ENCODE data around the gene ZNF141.

ZNF141 gene

DNA sequence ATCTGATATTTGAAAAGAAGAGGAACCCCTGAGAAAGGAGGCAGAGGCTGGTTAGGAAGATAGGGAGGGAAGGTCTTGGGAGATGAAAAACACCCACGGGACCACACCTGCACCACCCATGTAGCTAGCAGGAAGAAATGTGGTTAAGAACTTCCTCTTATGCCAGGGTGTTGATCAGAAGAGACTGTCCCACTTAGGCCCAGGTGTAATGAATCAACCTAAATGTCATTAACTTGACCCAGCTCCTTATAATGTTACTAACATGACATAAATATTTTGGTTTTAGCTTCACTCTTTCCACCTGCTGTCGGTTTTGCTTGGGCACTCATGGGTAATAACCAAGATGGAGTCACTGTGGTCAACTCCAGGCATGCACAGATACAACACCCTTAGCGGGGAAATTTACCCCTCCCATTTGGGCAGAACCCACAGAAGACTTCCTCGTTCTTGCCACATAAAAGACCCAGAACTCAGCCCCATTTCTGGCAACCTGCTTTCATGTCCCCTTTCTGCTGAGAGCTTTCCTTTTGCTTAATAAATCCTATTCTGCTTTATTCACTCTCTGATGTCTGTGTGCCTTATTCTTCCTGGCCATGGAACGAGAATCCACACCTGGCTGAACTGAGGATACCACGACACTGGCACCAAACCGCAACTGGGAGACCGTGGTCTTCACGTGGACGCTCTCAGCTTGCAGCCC lies 46.8 kb downstream of the ZNF141 start:
- TF ChIP-seq TAF1 (IDR thresholded peaks at IDR 0.05; ENCODE audit: borderline replicate concordance, insufficient read depth, low read length) (no peak), SIN3A (IDR thresholded peaks at IDR 0.05; ENCODE audit: borderline replicate concordance, insufficient read depth, low read length) (no peak), FOXP2 (optimal IDR thresholded peaks at IDR 0.05; ENCODE audit: borderline replicate concordance, extremely low read depth, extremely low read length, insufficient read depth) (no peak), POLR2AphosphoS5 (IDR thresholded peaks at IDR 0.05; ENCODE audit: low read depth, low read length) (no peak)
- TF ChIP-seq, protein P1, sequence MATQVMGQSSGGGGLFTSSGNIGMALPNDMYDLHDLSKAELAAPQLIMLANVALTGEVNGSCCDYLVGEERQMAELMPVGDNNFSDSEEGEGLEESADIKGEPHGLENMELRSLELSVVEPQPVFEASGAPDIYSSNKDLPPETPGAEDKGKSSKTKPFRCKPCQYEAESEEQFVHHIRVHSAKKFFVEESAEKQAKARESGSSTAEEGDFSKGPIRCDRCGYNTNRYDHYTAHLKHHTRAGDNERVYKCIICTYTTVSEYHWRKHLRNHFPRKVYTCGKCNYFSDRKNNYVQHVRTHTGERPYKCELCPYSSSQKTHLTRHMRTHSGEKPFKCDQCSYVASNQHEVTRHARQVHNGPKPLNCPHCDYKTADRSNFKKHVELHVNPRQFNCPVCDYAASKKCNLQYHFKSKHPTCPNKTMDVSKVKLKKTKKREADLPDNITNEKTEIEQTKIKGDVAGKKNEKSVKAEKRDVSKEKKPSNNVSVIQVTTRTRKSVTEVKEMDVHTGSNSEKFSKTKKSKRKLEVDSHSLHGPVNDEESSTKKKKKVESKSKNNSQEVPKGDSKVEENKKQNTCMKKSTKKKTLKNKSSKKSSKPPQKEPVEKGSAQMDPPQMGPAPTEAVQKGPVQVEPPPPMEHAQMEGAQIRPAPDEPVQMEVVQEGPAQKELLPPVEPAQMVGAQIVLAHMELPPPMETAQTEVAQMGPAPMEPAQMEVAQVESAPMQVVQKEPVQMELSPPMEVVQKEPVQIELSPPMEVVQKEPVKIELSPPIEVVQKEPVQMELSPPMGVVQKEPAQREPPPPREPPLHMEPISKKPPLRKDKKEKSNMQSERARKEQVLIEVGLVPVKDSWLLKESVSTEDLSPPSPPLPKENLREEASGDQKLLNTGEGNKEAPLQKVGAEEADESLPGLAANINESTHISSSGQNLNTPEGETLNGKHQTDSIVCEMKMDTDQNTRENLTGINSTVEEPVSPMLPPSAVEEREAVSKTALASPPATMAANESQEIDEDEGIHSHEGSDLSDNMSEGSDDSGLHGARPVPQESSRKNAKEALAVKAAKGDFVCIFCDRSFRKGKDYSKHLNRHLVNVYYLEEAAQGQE (IDR thresholded peaks at IDR 0.05; ENCODE audit: insufficient read depth in 1 of 2, low read depth in 2 of 2, low read length in 2 of 2) = no peak

GRCh38 chr4:385934-386707 lies 48.5 kb downstream of the ZNF141 start:
- TF ChIP-seq, protein P1 (IDR thresholded peaks at IDR 0.05; ENCODE audit: insufficient read depth in 1 of 2, low read depth in 2 of 2, low read length in 2 of 2) = no peak
- TF ChIP-seq TAF1 (IDR thresholded peaks at IDR 0.05; ENCODE audit: borderline replicate concordance, insufficient read depth, low read length) = no peak

DNA sequence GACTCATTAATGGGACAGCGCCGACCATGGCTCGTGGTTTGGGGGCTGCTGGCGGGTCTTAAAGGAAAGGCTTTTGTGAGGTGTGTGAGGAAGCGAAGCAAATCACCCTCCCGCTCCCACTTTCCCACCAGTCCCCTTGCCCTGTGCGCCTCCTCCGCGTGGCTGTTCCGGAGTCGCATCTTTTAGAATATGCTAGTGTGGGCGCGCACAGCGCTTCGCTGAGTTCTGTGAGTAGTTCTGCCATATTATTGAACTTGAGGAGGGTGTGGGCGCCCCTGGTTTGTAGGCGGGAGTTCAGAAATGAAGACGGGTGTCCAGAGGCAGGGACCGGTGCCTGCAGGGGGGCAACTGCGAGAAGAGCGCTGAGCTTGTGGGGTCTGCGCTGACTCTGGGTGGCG lies 49.1 kb downstream of the ZNF141 start:
- TF ChIP-seq, protein P1 (IDR thresholded peaks at IDR 0.05; ENCODE audit: insufficient read depth in 1 of 2, low read depth in 2 of 2, low read length in 2 of 2) = no peak
- TF ChIP-seq POLR2AphosphoS5 (IDR thresholded peaks at IDR 0.05; ENCODE audit: low read depth, low read length) (no peak), TAF1 (IDR thresholded peaks at IDR 0.05; ENCODE audit: borderline replicate concordance, insufficient read depth, low read length) (no peak), SIN3A (IDR thresholded peaks at IDR 0.05; ENCODE audit: borderline replicate concordance, insufficient read depth, low read length) (no peak), FOXP2 (optimal IDR thresholded peaks at IDR 0.05; ENCODE audit: borderline replicate concordance, extremely low read depth, extremely low read length, insufficient read depth) (no peak)

DNA sequence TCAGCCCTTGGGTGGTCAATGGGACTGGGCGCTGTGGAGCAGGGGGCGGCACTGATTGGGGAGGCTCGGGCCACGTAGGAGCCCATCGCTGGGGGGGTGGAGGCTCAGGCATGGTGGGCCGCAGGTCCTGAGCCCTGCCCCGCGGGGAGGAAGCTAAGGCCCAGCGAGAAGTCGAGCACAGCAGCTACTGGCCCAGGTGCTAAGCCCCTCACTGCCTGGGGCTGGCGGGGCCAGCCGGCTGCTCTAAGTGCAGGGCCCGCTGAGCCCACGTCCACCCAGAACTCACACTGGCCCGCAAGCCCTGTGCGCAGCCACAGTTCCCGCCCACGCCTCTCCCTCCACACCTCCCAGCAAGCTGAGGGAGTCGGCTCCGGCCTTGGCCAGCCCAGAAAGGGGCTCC lies 66.4 kb downstream of the ZNF141 start:
- TF ChIP-seq TAF1 (IDR thresholded peaks at IDR 0.05; ENCODE audit: borderline replicate concordance, insufficient read depth, low read length) (no peak), POLR2AphosphoS5 (IDR thresholded peaks at IDR 0.05; ENCODE audit: low read depth, low read length) (no peak), SIN3A (IDR thresholded peaks at IDR 0.05; ENCODE audit: borderline replicate concordance, insufficient read depth, low read length) (no peak), FOXP2 (optimal IDR thresholded peaks at IDR 0.05; ENCODE audit: borderline replicate concordance, extremely low read depth, extremely low read length, insufficient read depth) (no peak)
- TF ChIP-seq, protein P1 (IDR thresholded peaks at IDR 0.05; ENCODE audit: insufficient read depth in 1 of 2, low read depth in 2 of 2, low read length in 2 of 2) = no peak

Measured in PFSK-1 (cell line).